ENCODE results near the gene MAGIX. TPM values are rescaled to one million over a fixed set of nuclear protein-coding genes. Genes with fewer than 3 reads are reported as not detected.

Gene MAGIX
- polyA plus RNA-seq, 1 experiment, result 0.40 TPM

DNA sequence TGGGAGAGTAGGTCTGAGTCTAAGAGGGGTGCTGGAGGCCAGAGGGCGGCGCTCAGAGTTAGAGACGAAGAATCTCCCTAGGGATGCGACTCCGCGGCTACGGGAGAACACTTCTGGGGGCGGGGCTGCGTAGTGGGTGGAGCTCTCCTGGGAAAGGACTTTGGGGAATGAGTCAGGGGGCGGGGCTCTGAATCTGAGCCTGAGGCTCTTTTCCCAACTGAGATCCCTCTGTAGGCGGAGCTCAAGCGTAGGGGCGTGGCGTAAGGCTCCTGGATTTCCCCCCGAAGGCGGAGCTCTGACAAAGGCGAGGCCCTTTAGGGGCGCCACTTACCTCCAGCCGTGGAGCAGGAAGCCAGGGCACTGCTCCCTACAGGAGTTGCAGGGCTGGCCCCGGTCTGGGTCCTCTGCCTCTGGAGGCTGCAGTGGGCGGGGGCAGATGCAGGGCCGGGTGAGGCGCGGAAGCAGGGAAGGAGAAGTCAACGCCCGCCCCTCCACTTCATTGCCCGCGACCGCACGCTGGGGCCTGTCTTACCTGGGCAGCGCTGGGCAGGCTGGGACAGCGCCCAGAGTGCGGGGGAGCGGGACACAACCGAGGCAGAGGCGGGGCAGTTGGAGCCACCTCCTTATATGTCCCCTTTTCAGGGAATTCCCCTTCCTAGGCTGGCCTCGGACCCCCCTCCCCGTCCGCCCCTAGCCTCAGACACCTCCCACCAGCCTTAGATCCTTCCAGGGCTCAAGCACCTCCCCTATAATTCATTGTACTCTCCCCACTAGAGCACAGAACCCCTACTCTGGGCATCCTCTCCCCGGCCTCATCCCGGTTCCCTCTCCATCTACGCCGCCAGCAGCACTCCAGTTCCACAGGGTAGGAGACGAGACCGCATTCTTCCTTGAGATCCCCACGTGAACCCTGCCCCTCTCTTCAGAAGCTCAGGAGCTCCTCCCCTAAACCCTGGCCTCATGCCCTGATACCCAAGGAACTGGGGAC is 22.0 kb downstream of the MAGIX start:
- no peak for DNase-seq (ENCODE audit: low read depth, low spot score)
- POLR2A ChIA-PET, result interaction anchor here (0.8 to 1.0 kb wide), 2 partner anchors 18 to 30 kb away, joined by 3 to 4 read pairs; no protein-coding TSS in a partner anchor
- TF ChIP-seq CTCF (IDR thresholded peaks at IDR 0.05; ENCODE audit: low read depth, low read length), result no peak
- Histone ChIP-seq H3K27me3 (ENCODE audit: control insufficient read depth, insufficient read depth, low read length) (no peaks in the 10 kb centered on the region), H3K4me3 (ENCODE audit: low read depth, low read length) (peak overlapping the region; percentile 69), H3K9me3 (ENCODE audit: control insufficient read depth, insufficient read depth, low read length) (no peaks in the 10 kb centered on the region), H3K27ac (ENCODE audit: low read depth, low read length) (no peak overlapping the region)
- CTCF ChIA-PET, result interaction anchor here (1.1 to 1.2 kb wide), 2 partner anchors 8 to 21 kb away, joined by 3 to 9 read pairs; no protein-coding TSS in a partner anchor

- Histone ChIP-seq H3K27me3 (ENCODE audit: control insufficient read depth, insufficient read depth, low read length) (no peaks in the 10 kb centered on the region), H3K27ac (ENCODE audit: low read depth, low read length) (no peak within 1 kb of the TSS)
- no peak for DNase-seq (ENCODE audit: low read depth, low spot score)
These were observed 23.8 kb downstream of the MAGIX start, which contains the start of gene PRICKLE3 for GRCh38 chrX:49186125-49187027. PRICKLE3 (minus strand) TSS chrX:49186373; CDS start chrX:49186297, 76 bp downstream.

GRCh38 chrX:49187028-49187394 is 24.5 kb downstream of the MAGIX start:
- no peak for DNase-seq (ENCODE audit: low read depth, low spot score)
- POLR2A ChIA-PET, result no interaction called here
- H3K27ac ChIP-seq (ENCODE audit: low read depth, low read length), result no peak overlapping the region
- no peaks in the 10 kb centered on the region for H3K9me3 ChIP-seq (ENCODE audit: control insufficient read depth, insufficient read depth, low read length)
- no peak overlapping the region for H3K4me3 ChIP-seq (ENCODE audit: low read depth, low read length)
- CTCF ChIA-PET, result interaction anchor here (1.1 kb wide), 1 partner anchor 23 kb away, joined by 3 read pairs; no protein-coding TSS in a partner anchor
- H3K27me3 ChIP-seq (ENCODE audit: control insufficient read depth, insufficient read depth, low read length), result no peaks in the 10 kb centered on the region
- no peak for TF ChIP-seq CTCF (IDR thresholded peaks at IDR 0.05; ENCODE audit: low read depth, low read length)

More at GRCh38 chrX:49186125-49187027, 23.8 kb downstream of the MAGIX start, which contains the start of gene PRICKLE3:
- Histone ChIP-seq H3K9me3 (ENCODE audit: control insufficient read depth, insufficient read depth, low read length) (no peaks in the 10 kb centered on the region), H3K4me3 (ENCODE audit: low read depth, low read length) (peak within 1 kb of the TSS; percentile 69)
- peak; percentile 30; the same call in 1 of the 2 replicates for TF ChIP-seq CTCF (IDR thresholded peaks at IDR 0.05; ENCODE audit: low read depth, low read length)
- POLR2A ChIA-PET, result no interaction called here
- CTCF ChIA-PET, result interaction anchor here (1.1 kb wide), 1 partner anchor 23 kb away, joined by 3 read pairs; no protein-coding TSS in a partner anchor

DNA sequence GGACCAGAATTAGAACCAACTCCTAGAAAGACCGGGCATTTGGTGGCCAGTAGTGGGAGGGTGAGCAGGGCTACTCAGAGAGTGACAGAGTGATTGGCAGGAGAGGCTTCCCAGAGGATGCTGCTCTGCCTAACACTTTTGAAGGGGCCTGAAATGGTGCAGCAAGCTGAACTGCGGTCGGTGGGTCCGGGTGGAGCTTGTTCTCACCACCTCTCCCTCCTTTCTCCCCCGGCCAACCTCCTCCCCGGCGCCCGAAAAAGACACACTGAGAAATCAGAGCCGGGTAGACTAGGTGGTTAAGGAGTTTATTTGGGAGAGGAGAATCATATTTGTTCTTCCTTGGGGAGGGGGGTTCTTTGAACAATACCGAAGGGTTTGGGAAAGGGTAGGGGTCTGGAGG is 25.0 kb downstream of the MAGIX start:
- ChIA-PET POLR2A (no interaction called here), CTCF (no interaction called here)
- no peaks in the 10 kb centered on the region for H3K27me3 ChIP-seq (ENCODE audit: control insufficient read depth, insufficient read depth, low read length)
- no peak overlapping the region for H3K4me3 ChIP-seq (ENCODE audit: low read depth, low read length)
- TF ChIP-seq CTCF (IDR thresholded peaks at IDR 0.05; ENCODE audit: low read depth, low read length), result no peak
- H3K9me3 ChIP-seq (ENCODE audit: control insufficient read depth, insufficient read depth, low read length), result no peaks in the 10 kb centered on the region
- no peak for DNase-seq (ENCODE audit: low read depth, low spot score)
- H3K27ac ChIP-seq (ENCODE audit: low read depth, low read length), result no peak overlapping the region
